Stimulated activated CD4-positive, alpha-beta T cell treated with anti-CD3 and anti-CD28 coated beads, Interleukin-1b, Interleukin-23, amount 100 ng/mL, for 24 hours (primary cell): ENCODE results near the gene FOXO4.
"Not testable (repeated sequence)": the region's sequence is repeated elsewhere in the genome, so short reads cannot be mapped to it uniquely, and the experiment has no call there.

ENCODE experiments used
- DNase-seq, 4 experiments: peaks; one replicate each; pipeline ENCODE4 v3.0.0-alpha.2; 2020; ENCODE audit warnings: low read depth in 4 of 4, low spot score in 1 of 4

Gene FOXO4

GRCh38 chrX:71095555-71095980, at the start of gene FOXO4:
Gene FOXO4 (plus strand): TSS chrX:71095851. CDS start chrX:71096529, 678 bp downstream.
- DNase-seq = peak; percentile 60 to 81 (median 74)

- DNase-seq = not testable (repeated sequence)
Measured at GRCh38 chrX:71047891-71048290, 47.8 kb upstream of the FOXO4 start.

GRCh38 chrX:71052721-71053120, 42.9 kb upstream of the FOXO4 start:
- no peak for DNase-seq

- DNase-seq = no peak
Measured at GRCh38 chrX:71053217-71053621, 42.4 kb upstream of the FOXO4 start.

GRCh38 chrX:71056867-71057266, 38.8 kb upstream of the FOXO4 start:
- DNase-seq = no peak

GRCh38 chrX:71057848-71058530, 37.7 kb upstream of the FOXO4 start:
- DNase-seq = no peak

GRCh38 chrX:71060127-71060526, 35.5 kb upstream of the FOXO4 start:
- no peak for DNase-seq

GRCh38 chrX:71067089-71067488, 28.6 kb upstream of the FOXO4 start:
- DNase-seq = no peak

- DNase-seq = no peak
Measured at GRCh38 chrX:71067712-71068043, 28.0 kb upstream of the FOXO4 start.

- peak; percentile 52 to 79 (median 74) for DNase-seq
Measured at GRCh38 chrX:71068044-71068918, 27.4 kb upstream of the FOXO4 start, which contains the start of gene SNX12. Gene SNX12 (minus strand): TSS chrX:71068334. CDS start chrX:71068306, 28 bp downstream.

- no peak for DNase-seq
Measured at GRCh38 chrX:71070531-71070930, 25.1 kb upstream of the FOXO4 start.

- DNase-seq = no peak
Measured at GRCh38 chrX:71081330-71082123, 14.1 kb upstream of the FOXO4 start.

GRCh38 chrX:71082124-71082647, 13.5 kb upstream of the FOXO4 start:
- no peak for DNase-seq

GRCh38 chrX:71082822-71083221, 12.8 kb upstream of the FOXO4 start:
- no peak for DNase-seq

- no peak for DNase-seq
Measured at GRCh38 chrX:71085900-71086299, 9.8 kb upstream of the FOXO4 start.

GRCh38 chrX:71091263-71091662, 4.4 kb upstream of the FOXO4 start:
- DNase-seq = no peak

- DNase-seq = no peak
Measured at GRCh38 chrX:71095033-71095432, 618 bp upstream of the FOXO4 start.

- peak in 1 of 4 experiments; percentile 48 for DNase-seq
Measured at GRCh38 chrX:71095981-71096759, 519 bp downstream of the FOXO4 start.

GRCh38 chrX:71096760-71097032, 1.0 kb downstream of the FOXO4 start:
- no peak for DNase-seq

- DNase-seq = peak; percentile 31 to 54 (median 46)
Measured at GRCh38 chrX:71098302-71098701, 2.7 kb downstream of the FOXO4 start.
